T-helper 2 cell (primary cell): ENCODE data around the gene VEPH1.

Experiments used
- DNase-seq, 5 experiments: peaks; one replicate each; pipeline versions ENCODE4 v3.0.0 to v3.0.0-alpha.2; 2012 to 2022

VEPH1 gene

GRCh38 chr3:157297328-157297915 lies 205.8 kb downstream of the VEPH1 start:
- DNase-seq = no peak

GRCh38 chr3:157294953-157295352 lies 208.3 kb downstream of the VEPH1 start:
- no peak for DNase-seq

GRCh38 chr3:157294491-157294890 lies 208.7 kb downstream of the VEPH1 start:
- DNase-seq = no peak

GRCh38 chr3:157290766-157291165 lies 212.4 kb downstream of the VEPH1 start:
- DNase-seq = no peak

- no peak for DNase-seq
These were observed 217.2 kb downstream of the VEPH1 start for GRCh38 chr3:157285966-157286365.

- DNase-seq = no peak
These were observed 218.1 kb downstream of the VEPH1 start for GRCh38 chr3:157285141-157285540.

GRCh38 chr3:157284688-157285087 lies 218.5 kb downstream of the VEPH1 start:
- no peak for DNase-seq

- DNase-seq = no peak
These were observed 220.7 kb downstream of the VEPH1 start for GRCh38 chr3:157282261-157283191.

- no peak for DNase-seq
These were observed 222.4 kb downstream of the VEPH1 start for GRCh38 chr3:157280786-157281185.

- DNase-seq = no peak
These were observed 222.9 kb downstream of the VEPH1 start for GRCh38 chr3:157280354-157280753.

- DNase-seq = no peak
These were observed 224.0 kb downstream of the VEPH1 start for GRCh38 chr3:157279237-157279636.

GRCh38 chr3:157276801-157277200 lies 226.4 kb downstream of the VEPH1 start:
- DNase-seq = no peak

GRCh38 chr3:157275832-157276231 lies 227.4 kb downstream of the VEPH1 start:
- DNase-seq = no peak

GRCh38 chr3:157274644-157275137 lies 228.5 kb downstream of the VEPH1 start:
- no peak for DNase-seq

- DNase-seq = no peak
These were observed 231.8 kb downstream of the VEPH1 start for GRCh38 chr3:157271283-157271882.

- DNase-seq = no peak
These were observed 235.2 kb downstream of the VEPH1 start for GRCh38 chr3:157268026-157268425.

GRCh38 chr3:157265931-157266330 lies 237.3 kb downstream of the VEPH1 start:
- no peak for DNase-seq

- DNase-seq = no peak
These were observed 240.2 kb downstream of the VEPH1 start for GRCh38 chr3:157263027-157263426.

GRCh38 chr3:157261000-157261399 lies 242.2 kb downstream of the VEPH1 start:
- no peak for DNase-seq

- DNase-seq = no peak
These were observed 243.4 kb downstream of the VEPH1 start for GRCh38 chr3:157259825-157260224.

- no peak for DNase-seq
These were observed 246.1 kb downstream of the VEPH1 start for GRCh38 chr3:157257101-157257500.

GRCh38 chr3:157255797-157256196 lies 247.4 kb downstream of the VEPH1 start:
- DNase-seq = no peak

GRCh38 chr3:157251685-157252084 lies 251.5 kb downstream of the VEPH1 start:
- no peak for DNase-seq

GRCh38 chr3:157249606-157250005 lies 253.6 kb downstream of the VEPH1 start:
- DNase-seq = no peak
